GM18867 (cell line): ENCODE data around the gene INPP5A.
"Not testable (repeated sequence)": the region's sequence is repeated elsewhere in the genome, so short reads cannot be mapped to it uniquely, and the experiment has no call there.

Experiments used
- ATAC-seq: cut with Tn5 transposase; IDR thresholded peaks from one replicate; pipeline ENCODE4 v1.9.1; 2021; ENCODE audit warnings: mild to moderate bottlenecking, moderate library complexity; ENCODE audit not compliant: unreplicated experiment

The INPP5A gene

DNA sequence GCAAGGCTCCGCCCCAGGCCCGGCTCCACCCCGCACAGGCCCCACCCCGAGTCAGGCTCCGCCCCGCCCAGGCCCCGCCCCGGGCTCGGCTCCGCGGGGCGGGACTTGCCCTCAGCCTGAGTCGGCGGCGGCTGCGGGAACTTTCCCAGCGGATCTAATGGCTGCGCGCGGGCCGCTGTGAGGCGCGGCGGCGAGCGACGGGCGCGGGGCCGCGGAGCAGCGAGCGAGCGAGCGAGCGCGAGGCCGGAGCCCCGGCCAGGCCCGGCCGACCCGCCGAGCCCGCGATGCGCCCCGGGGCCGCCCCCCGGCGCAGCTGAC, at the start of gene INPP5A:
Gene INPP5A (plus strand): TSS at position 104 of the 318 bp plus-strand sequence. CDS start 310 bp downstream, outside the sequence.
- no peak for ATAC-seq

DNA sequence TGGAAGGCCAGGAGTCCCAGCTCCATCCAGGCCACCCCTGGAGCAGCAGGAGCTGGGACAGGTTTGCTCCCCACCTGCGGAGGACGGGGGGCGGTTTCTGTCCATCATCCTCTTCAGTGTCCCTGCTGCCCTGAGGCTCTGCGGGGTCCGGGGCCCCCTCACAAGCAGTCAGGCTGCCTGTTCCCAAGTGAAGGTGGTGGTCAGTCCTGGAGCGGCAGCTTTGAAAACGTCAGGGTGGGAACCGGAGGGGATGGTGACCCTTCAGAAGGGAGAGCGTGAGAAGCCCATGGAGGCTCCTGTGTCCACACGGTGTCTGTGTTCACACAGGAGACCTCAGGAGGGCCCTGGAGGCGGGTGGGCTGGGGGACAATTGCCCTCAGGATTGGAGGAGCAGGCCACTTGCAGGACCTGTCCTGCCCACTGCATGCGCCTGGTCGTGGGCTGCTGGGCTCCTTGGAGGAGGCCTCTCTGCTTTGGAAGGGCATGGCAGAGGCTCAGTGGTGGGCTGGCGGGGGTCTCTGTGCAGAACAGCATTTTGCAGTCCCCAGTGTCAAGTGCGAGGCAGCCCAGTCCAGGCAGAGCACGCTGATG, 49.3 kb upstream of the INPP5A start:
- ATAC-seq: no peak

DNA sequence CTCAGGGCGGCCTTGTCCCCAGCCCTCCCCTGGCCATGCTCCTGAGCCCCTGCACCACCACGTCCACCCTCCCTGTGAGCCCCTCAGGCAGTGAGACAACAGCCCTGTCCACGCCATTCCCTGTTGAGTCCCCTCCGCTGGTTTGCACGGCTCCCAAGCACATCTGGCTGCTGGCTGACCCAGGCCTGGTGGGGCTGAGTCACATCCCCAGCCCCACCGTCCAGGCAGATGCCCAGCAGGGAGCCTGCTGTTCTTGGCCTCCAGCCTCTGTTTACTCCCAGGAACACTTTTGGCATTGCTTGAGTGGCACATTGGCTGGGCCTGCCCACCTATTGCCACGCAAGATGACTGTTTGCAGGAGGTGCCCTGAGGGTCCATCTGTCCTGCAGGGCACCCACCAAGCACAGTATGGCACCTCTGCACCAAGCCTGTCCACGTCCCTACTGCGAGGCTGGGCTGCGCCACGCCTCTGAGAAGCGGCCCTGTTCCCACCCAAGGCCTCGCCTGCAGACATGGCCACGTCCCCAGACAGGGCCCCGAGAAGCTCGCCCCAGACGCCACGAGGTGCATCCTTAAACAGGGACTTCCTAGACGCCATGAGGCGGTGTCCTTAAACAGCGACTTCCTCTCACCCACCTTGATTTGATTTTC, 48.4 kb upstream of the INPP5A start:
- ATAC-seq: no peak

- no peak for ATAC-seq
Measured at GRCh38 chr10:132489704-132490534, 47.7 kb upstream of the INPP5A start.

GRCh38 chr10:132491534-132491933, 46.1 kb upstream of the INPP5A start:
- ATAC-seq: not testable (repeated sequence)

DNA sequence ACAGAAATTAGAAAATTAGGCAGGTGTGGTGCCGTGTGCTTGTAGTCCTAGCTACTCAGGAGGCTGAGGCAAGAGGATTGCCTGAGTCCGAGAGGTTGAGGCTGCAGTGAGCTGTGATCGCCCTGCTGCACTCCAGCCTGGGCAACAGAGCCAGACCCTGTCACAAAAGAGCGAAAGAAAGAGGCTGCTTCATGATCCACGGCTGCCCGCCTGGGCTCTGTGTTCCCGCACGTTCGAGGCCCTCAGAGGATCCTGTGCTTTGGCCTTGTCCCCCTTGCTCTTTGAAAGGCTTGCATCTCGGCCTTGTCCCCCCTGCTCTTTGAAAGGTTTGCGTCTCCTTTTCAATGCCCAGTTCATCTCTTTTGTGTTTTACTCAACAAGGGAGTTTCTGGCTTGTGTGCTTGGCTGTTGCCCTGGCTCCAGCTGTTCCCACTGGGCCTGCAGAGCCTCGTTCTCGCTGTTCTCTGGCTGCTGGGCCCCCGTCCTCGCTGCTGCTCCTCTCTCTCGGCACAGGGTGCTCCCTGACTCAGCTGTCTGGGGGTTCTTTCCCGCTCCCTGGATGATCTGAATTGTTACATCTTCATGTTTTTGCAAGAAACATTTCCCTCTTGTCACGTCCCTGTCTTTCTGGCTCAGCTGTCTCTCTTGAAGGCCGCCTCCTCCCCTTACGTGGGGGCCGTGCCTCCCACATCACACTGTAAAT, 45.1 kb upstream of the INPP5A start:
- ATAC-seq: no peak

DNA sequence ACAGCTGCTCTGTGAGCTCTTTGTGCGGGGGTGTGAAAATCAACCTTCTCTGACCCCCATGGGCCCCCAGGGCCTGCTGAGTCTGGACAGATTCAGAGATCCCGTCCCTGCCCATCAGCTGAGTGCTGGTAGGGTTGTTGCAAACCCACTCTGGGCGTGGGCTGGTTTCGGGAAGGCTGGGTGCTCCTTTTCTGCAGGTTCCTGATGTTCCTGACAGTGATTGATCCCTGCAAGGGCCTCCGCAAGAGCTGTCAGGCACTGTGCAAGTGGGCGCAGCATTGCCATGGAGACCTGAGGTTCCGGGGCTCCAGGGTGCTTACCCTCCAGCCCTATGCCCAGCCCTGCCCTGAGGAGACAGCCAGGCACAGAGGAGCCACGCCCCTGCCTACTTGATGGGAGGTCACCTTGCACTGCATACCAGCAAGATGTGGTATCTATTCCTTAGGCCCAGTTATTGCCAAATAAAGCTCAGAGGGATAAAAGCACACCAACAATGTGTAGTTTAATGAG, 44.3 kb upstream of the INPP5A start:
- no peak for ATAC-seq

DNA sequence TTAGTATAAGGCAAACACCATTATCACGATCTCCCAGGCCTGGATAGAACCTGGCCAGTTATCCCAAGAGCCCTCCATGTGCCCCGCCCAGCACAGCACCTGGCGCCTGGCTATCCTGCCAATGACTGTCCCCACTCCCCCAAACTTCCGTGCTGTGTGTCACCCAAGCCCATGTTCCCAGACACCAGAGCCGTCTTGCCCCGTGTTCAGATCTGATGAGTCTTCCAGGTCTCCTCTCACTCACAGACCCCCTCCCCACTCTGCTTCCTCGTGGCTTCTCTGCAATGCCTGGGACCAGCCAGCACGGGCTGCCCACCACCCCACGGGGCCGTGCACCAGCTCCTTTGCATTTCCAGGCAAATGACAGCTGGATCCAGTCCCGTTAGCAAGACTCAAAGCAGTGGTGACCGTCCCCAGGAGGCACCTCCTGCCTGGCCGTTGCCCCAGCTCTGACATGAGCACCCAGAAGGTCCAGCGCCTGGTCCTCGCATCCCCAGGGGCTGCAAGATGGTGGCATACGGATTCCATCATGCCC, 43.8 kb upstream of the INPP5A start:
- no peak for ATAC-seq

DNA sequence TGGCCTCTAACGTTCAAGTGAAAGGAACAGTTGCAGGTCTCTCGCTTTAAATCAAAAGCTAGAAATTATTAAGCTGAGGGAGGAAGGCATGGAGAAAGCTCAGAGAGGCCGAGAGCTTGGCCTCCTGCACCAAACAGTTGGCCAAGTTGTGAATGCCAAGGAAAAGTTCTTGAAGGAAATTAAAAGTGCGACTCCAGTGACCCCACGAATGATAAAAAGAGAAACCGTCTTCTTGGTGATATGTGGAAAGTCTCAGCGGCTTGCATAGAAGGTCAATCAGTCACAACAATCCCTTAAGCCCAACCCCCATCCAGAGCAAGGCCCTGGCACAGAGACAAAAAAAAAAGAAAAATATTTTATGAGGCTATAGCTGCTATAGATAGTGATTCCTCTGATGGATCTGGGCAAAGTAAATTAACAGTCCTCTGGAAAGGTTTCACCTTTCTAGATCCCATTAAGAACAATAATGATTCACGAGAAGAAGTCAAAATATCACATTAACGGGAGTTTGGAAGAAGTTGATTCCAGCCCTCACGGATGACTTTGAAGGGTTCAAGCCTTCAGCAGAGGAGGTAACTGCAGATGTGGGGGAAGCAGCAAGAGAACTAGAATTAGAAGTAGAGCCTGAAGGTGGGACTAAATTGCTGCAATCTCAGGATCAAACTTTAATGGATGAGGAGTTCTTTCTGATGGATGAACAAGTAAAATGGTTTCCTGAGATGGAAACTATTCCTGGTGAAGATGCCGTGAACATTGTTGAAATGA, 42.5 kb upstream of the INPP5A start:
- no peak for ATAC-seq

GRCh38 chr10:132496360-132497062, 41.1 kb upstream of the INPP5A start:
- no peak for ATAC-seq

DNA sequence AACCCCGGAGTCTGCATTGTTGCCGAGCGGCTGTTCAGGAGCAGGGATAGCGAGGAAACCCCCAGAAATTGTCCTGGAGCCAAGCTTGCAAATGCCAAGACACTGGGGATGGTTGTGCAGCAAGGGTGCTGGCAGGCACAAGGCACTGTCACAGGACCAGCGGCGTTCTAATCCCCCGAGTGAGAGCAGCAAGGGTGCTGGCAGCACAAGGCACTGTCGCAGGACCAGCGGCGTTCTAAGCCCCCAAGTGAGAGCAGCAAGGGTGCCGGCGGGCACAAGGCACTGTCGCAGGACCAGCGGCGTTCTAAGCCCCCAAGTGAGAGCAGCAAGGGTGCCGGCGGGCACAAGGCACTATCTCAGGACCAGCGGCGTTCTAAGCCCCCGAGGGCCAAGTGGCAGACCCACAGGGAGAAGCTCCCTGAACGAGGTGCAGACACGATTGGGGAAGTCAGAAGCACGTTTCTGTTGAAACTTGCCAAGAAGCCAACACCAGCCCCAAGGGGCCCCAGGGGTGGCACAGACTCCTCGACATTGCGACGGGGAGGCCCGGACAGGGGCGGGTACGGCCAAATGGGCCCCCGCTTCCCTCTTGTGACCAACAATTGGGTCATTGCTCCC, 40.4 kb upstream of the INPP5A start:
- no peak for ATAC-seq

DNA sequence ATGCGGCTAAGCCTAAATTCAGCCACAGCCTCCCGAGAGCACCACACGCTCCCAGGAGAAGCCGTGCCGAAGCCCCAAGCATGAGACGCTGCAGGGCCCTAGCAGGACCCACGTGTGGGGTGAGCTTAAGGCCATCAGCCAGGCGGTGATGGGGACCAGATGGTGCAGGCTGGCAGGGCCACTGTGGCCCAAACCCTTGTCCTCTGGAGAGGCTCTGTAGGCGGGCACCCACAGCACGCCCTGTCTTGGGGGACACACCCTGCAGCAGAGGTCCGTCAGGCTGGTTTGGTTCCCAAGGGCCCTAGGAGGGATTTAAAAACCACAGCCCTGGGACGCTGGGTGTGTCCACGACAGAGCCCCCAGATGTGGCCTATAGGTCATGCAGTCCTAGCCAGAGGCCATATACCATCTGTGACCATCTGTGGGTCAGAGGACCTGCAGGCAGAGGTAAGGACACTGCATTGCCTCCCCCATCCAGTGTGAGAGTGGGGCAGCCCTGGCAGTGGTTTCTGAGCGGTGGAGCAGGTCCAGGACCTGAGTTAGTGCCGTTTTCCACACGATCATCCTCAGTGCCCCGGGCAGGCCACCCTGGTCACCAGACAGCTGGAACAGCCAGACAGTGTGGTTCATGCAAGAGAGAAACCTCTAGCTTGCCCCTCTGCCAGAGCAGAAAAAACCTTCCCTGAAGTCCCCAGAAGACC, 39.6 kb upstream of the INPP5A start:
- no peak for ATAC-seq

- no peak for ATAC-seq
Measured at GRCh38 chr10:132498562-132499366, 38.8 kb upstream of the INPP5A start.

DNA sequence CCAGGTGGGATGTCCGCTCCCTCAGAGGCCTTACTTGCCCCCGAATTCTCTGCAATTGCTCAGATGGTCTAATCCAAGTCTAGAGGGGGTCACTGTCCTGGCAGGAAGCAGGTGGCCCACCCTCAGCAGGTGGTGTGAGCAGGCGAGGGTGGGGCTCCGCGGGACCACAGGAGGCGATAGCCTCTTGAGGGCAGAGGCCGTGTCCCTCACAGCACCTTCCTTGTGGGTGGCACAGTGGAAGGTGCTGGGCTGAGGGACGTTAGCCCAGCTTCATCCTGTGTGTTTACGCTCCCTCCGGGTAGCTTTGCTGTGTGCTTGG, 38.3 kb upstream of the INPP5A start:
- no peak for ATAC-seq

- no peak for ATAC-seq
Measured at GRCh38 chr10:132500781-132501415, 36.7 kb upstream of the INPP5A start.

DNA sequence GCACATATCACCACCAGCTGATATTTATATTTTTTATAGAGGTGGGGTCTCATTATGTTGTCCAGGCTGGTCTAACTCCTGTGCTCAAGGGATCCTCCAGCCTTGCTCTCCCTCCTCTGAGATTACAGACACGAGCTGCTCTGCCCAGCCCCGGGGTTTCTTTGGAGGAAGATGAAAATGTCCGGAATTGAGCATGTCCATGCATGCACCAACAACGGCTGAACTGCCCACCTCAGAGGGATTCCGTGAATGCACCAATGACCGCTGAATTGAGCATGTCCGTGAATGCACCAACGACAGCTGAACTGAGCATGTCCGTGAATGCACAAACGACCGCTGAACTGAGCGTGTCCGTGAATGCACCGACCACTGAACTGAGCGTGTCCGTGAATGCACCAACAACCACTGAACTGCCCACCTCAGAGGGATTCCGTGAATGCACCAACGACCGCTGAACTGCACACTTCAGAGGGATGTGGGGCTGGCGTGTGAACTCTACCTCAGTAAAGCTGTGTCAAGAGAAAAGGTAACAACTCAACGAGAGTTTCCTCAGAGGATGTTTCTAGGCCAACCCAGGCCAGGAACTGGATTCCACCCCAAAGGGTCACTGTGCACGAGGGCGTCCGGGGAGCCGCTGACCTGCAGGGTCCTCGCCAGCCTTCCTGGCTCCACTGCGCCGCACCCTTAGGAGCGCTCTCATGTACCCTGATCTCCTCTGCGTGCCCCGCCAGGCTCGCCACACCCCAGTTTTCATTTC, 34.9 kb upstream of the INPP5A start:
- ATAC-seq: no peak
